Measurements from ENCODE around the gene KRT75. TPM values are rescaled to one million over a fixed set of nuclear protein-coding genes. Genes with fewer than 3 reads are reported as not detected.

Gene KRT75
- total RNA-seq, 1 donor from 2014 or later: not detected

DNA sequence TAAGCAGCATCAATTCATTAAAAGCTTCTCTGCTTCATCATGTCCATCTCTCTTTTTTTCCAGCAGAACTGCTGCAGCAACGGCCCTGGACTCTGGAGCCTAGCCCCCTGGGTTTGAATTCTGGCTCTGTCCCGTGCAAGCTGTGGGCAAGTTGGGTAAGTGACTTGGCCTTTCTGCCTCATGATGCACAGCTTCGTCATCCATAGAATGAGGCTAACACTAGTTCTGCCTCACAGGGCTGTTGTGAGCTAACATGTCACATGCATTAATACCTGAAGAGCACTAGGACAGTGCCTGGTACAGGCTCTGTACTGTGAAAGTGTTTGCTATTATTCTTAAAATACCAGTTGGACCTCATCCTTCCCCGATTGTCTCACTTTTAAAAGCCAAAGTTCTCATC is 32.2 kb downstream of the KRT75 start:
- no peaks in the 10 kb centered on the region for H3F3A ChIP-seq (ENCODE audit: low read depth)
- H2AFZ ChIP-seq (replicated peaks): no peak overlapping the region
- H3K4me3 Mint-ChIP-seq: no peak overlapping the region
- H3K36me3 Mint-ChIP-seq: no peaks in the 10 kb centered on the region
- TF ChIP-seq, protein P1, sequence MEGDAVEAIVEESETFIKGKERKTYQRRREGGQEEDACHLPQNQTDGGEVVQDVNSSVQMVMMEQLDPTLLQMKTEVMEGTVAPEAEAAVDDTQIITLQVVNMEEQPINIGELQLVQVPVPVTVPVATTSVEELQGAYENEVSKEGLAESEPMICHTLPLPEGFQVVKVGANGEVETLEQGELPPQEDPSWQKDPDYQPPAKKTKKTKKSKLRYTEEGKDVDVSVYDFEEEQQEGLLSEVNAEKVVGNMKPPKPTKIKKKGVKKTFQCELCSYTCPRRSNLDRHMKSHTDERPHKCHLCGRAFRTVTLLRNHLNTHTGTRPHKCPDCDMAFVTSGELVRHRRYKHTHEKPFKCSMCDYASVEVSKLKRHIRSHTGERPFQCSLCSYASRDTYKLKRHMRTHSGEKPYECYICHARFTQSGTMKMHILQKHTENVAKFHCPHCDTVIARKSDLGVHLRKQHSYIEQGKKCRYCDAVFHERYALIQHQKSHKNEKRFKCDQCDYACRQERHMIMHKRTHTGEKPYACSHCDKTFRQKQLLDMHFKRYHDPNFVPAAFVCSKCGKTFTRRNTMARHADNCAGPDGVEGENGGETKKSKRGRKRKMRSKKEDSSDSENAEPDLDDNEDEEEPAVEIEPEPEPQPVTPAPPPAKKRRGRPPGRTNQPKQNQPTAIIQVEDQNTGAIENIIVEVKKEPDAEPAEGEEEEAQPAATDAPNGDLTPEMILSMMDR (IDR thresholded peaks at IDR 0.05): no peak
- TF ChIP-seq EZH2 (IDR thresholded peaks at IDR 0.05) (no peak), EZH2phosphoT487 (IDR thresholded peaks at IDR 0.05) (no peak)
- H3K27me3 ChIP-seq: no peaks in the 10 kb centered on the region
- H3K4me1 Mint-ChIP-seq: peaks cover 5% of the 10 kb centered on the region
- H3K27me3 Mint-ChIP-seq (ENCODE audit: insufficient read depth, low read depth): peaks cover 3% of the 10 kb centered on the region
- H3K9ac ChIP-seq: no peak overlapping the region
- H3K4me1 ChIP-seq: peaks cover 4% of the 10 kb centered on the region
- no peak for DNase-seq (ENCODE audit: low spot score)
- H3K79me2 ChIP-seq (ENCODE audit: low read depth): no peaks in the 10 kb centered on the region
- H3K9me3 Mint-ChIP-seq: no peaks in the 10 kb centered on the region
- no peak overlapping the region for H3K27ac ChIP-seq
- no peaks in the 10 kb centered on the region for H3K36me3 ChIP-seq
- H3K27ac Mint-ChIP-seq: no peak overlapping the region
- H3K4me3 ChIP-seq: no peak overlapping the region
- no peaks in the 10 kb centered on the region for H3K9me3 ChIP-seq (ENCODE audit: low read depth)
- no peak overlapping the region for H3K4me2 ChIP-seq
- no peaks in the 10 kb centered on the region for H4K20me1 ChIP-seq (ENCODE audit: low read depth)

DNA sequence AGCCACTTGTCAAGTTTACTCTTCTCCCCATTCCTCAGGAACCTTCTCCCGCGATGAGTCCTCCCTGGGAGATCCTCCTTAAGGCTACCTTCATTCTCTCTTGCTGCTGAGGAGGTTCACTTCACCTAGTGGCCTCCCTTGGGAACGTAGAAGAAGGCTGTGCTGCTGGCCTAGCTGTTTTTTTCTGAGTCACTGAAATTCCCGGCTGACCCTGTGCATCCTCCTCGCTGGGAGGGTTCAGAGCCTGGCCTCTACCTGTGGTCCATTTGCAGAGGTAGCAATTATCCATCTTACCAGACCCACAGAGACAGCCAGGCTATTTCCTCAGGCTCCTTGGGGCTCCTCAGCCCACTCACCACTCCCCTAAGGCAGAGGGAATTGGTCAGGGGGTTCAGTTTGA is 32.6 kb downstream of the KRT75 start:
- no peaks in the 10 kb centered on the region for H4K20me1 ChIP-seq (ENCODE audit: low read depth)
- H3K9me3 ChIP-seq (ENCODE audit: low read depth): no peaks in the 10 kb centered on the region
- no peaks in the 10 kb centered on the region for H3K79me2 ChIP-seq (ENCODE audit: low read depth)
- no peak for DNase-seq (ENCODE audit: low spot score)
- H3K9ac ChIP-seq: no peak overlapping the region
- H2AFZ ChIP-seq (replicated peaks): no peak overlapping the region
- TF ChIP-seq, protein P1 (IDR thresholded peaks at IDR 0.05): no peak
- no peak for TF ChIP-seq EZH2 (IDR thresholded peaks at IDR 0.05)
- TF ChIP-seq EZH2phosphoT487 (IDR thresholded peaks at IDR 0.05): no peak
- peaks cover 4% of the 10 kb centered on the region for H3K4me1 ChIP-seq
- no peaks in the 10 kb centered on the region for H3K36me3 ChIP-seq
- H3K4me2 ChIP-seq: no peak overlapping the region
- H3K27me3 Mint-ChIP-seq (ENCODE audit: insufficient read depth, low read depth): peaks cover 3% of the 10 kb centered on the region
- no peak overlapping the region for H3K4me3 ChIP-seq
- H3K9me3 Mint-ChIP-seq: no peaks in the 10 kb centered on the region
- H3F3A ChIP-seq (ENCODE audit: low read depth): no peaks in the 10 kb centered on the region
- H3K27ac Mint-ChIP-seq: no peak overlapping the region
- peaks cover 5% of the 10 kb centered on the region for H3K4me1 Mint-ChIP-seq
- H3K27ac ChIP-seq: no peak overlapping the region
- H3K27me3 ChIP-seq: no peaks in the 10 kb centered on the region
- H3K4me3 Mint-ChIP-seq: no peak overlapping the region
- H3K36me3 Mint-ChIP-seq: no peaks in the 10 kb centered on the region

DNA sequence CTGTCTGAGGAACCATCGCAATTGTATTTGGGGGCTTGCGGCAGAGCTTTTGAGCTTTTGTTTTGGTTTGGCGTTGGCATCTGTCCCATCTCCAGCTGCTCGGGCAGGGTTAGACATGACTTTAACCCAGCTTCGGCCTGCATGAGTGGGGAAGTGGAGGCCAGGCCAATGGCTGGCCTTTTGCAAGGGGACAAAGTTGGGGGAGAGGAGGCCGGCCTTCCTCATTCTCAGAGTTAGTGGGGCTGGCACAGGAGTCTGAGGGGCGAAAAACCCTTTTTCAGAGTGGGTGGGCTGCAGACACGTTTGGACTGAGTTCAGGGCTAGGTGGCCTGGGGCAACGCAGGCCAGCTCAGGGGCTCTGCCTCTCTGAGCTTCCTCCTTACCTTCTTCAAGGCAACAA is 33.3 kb downstream of the KRT75 start:
- H3K9me3 Mint-ChIP-seq: no peaks in the 10 kb centered on the region
- no peaks in the 10 kb centered on the region for H3K36me3 Mint-ChIP-seq
- Histone ChIP-seq H3K4me3 (no peak overlapping the region), H3K9me3 (ENCODE audit: low read depth) (no peaks in the 10 kb centered on the region), H3F3A (ENCODE audit: low read depth) (no peaks in the 10 kb centered on the region), H2AFZ (replicated peaks) (no peak overlapping the region), H3K9ac (no peak overlapping the region), H3K36me3 (no peaks in the 10 kb centered on the region), H3K27ac (no peak overlapping the region), H3K27me3 (no peaks in the 10 kb centered on the region), H3K4me2 (no peak overlapping the region), H4K20me1 (ENCODE audit: low read depth) (no peaks in the 10 kb centered on the region), H3K4me1 (peaks cover 4% of the 10 kb centered on the region), H3K79me2 (ENCODE audit: low read depth) (no peaks in the 10 kb centered on the region)
- no peak overlapping the region for H3K4me3 Mint-ChIP-seq
- TF ChIP-seq, protein P1 (IDR thresholded peaks at IDR 0.05): no peak
- TF ChIP-seq EZH2 (IDR thresholded peaks at IDR 0.05): no peak
- no peak for TF ChIP-seq EZH2phosphoT487 (IDR thresholded peaks at IDR 0.05)
- peaks cover 5% of the 10 kb centered on the region for H3K27me3 Mint-ChIP-seq (ENCODE audit: insufficient read depth, low read depth)
- H3K27ac Mint-ChIP-seq: no peak overlapping the region
- peaks cover 5% of the 10 kb centered on the region for H3K4me1 Mint-ChIP-seq
- DNase-seq (ENCODE audit: low spot score): no peak

Data from neural progenitor cell (in vitro differentiated cells).